Skeletal muscle tissue (tissue), 4 donors: ENCODE data around the gene DIP2C. TPM values are rescaled to one million over a fixed set of nuclear protein-coding genes. Genes with fewer than 3 reads are reported as not detected.

Experiments used
- H3K27ac ChIP-seq: one replicate; pipeline ENCODE4 v1.7.0; 2013; ENCODE audit warnings: mild to moderate bottlenecking, low read depth, low read length, inconsistent platforms
- H3K27me3 ChIP-seq, 3 donors: one replicate each; pipeline ENCODE4 v1.7.0; 2013; ENCODE audit warnings: low read length in 3 of 3; ENCODE audit not compliant: control insufficient read depth in 3 of 3, insufficient read depth in 3 of 3
- H3K36me3 ChIP-seq, 3 donors: one replicate each; pipeline ENCODE4 v1.7.0; 2013; ENCODE audit warnings: low read length in 3 of 3; ENCODE audit not compliant: control insufficient read depth in 3 of 3, insufficient read depth in 3 of 3
- H3K4me1 ChIP-seq, 3 donors: one replicate each; pipeline ENCODE4 v1.7.0; 2013; ENCODE audit warnings: low read length in 3 of 3, mild to moderate bottlenecking in 3 of 3; ENCODE audit not compliant: control insufficient read depth in 3 of 3, insufficient read depth in 3 of 3
- H3K4me3 ChIP-seq, 3 donors: one replicate each; pipeline ENCODE4 v1.7.0; 2013; ENCODE audit warnings: low read length in 3 of 3
- H3K9ac ChIP-seq, 3 donors: one replicate each; pipeline ENCODE4 v1.7.0; 2013; ENCODE audit warnings: low read length in 3 of 3, mild to moderate bottlenecking in 3 of 3, moderate library complexity in 2 of 3, low read depth in 1 of 3
- H3K9me3 ChIP-seq, 3 donors: one replicate each; pipeline ENCODE4 v1.7.0; 2013; ENCODE audit warnings: low read length in 3 of 3; ENCODE audit not compliant: control insufficient read depth in 3 of 3
- total RNA-seq: library from RNA; depleted of rRNA; stranded (reverse); fragments of >200 nt; gene quantifications from one replicate; pipeline ENCODE4 v1.2.3, GENCODE V29; 2014
- donor health status: Osteomylitis.

Gene DIP2C
- total RNA-seq, 1 donor from 2014 or later = 18.8 TPM

DNA sequence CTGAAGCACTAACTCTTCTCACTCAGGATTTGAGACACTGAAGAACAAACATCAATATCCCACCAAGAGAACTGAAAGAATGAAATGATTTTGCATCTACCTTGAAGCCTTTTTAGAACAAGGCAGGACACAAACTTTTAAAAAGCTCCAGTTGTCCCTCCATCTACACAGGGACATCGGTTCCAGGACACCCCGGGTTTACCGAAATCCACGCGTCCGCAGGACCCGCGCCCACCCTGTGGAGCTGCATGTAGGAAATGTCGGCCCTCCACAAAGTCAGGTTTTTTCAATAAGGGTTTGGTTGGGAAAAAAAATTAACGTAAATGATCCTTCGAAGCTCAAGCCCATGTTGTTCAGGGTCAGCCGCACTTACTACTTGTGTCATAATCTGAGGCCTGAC lies 94.0 kb downstream of the DIP2C start:
- Histone ChIP-seq H3K4me1 (peaks cover 0 to 29% (median 5%) of the 10 kb centered on the region in 3 donors), H3K27me3 (no peaks in the 10 kb centered on the region), H3K9ac (no peak overlapping the region), H3K4me3 (no peak overlapping the region), H3K27ac (no peak overlapping the region), H3K36me3 (no peaks in the 10 kb centered on the region), H3K9me3 (no peaks in the 10 kb centered on the region)

DNA sequence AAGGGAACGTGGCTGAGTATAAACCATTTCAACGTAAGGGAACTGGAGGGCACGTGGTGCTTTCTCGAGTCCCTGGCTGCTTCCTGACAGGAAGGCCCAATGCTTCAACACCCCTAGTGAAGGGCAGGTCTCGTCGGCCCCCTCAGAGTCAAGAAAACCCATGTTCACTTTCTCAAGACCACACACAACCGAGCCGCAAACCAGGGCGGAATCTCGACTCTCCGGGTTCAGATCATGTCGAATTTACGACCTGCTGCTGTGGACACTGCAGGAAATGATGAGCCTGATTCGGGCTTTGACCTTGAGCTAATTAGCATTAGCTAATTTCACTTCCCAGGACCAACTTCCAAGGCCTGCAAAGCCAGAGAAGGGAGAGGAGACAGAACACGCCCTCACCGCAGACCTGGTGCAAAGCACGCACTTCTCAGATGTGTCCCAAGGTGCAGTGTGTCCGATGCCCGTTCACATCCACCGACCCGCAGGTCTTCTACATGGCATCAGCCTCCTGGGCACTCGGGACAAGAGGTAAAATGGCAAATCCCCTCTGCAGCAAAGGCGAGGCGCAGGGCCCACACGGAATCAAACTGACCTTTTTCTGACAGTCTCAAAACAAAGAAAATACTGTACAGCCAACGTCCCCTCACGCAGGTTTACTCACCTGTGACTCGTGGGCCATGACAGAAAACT lies 94.7 kb downstream of the DIP2C start:
- no peaks in the 10 kb centered on the region for H3K27me3 ChIP-seq

DNA sequence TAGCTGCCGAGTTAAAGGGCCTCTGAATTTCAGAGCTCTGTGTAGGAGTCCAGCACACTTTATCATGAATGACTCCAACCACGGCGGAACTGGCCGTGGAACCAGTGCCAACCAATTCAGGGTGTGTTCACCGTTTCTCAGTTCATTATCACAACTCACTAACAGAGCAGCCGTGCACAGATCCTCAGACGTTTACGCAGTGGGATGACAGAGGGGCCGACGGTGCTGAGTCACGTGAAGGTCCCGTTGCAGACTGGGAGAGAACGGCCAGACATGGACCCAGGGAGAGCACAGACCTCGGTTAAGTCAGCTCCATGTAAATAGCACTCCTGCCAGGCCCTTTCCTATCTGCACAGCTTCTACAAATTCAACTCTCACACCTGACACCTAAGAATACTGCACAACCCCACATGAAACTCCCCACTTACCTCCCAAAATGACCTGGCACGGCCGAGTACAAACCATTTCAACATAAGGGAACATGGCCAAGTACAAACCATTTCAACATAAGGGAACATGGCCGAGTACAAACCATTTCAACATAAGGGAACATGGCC lies 95.5 kb downstream of the DIP2C start:
- H3K36me3 ChIP-seq = no peaks in the 10 kb centered on the region
- no peak overlapping the region for H3K9ac ChIP-seq
- H3K27me3 ChIP-seq = no peaks in the 10 kb centered on the region
- H3K4me3 ChIP-seq = no peak overlapping the region
- peaks cover 2 to 29% (median 3%) of the 10 kb centered on the region in 3 donors for H3K4me1 ChIP-seq
- H3K27ac ChIP-seq = no peak overlapping the region
- no peaks in the 10 kb centered on the region for H3K9me3 ChIP-seq

More for the DNA sequence above, 94.7 kb downstream of the DIP2C start:
- Histone ChIP-seq H3K4me3 (no peak overlapping the region), H3K27ac (no peak overlapping the region), H3K4me1 (peaks cover 0 to 30% (median 3%) of the 10 kb centered on the region in 3 donors), H3K9me3 (no peaks in the 10 kb centered on the region), H3K9ac (no peak overlapping the region), H3K36me3 (no peaks in the 10 kb centered on the region)

- no peaks in the 10 kb centered on the region for H3K27me3 ChIP-seq
- no peaks in the 10 kb centered on the region for H3K9me3 ChIP-seq
- peaks cover 7 to 31% (median 8%) of the 10 kb centered on the region in 3 donors for H3K4me1 ChIP-seq
- no peak overlapping the region for H3K4me3 ChIP-seq
- no peaks in the 10 kb centered on the region for H3K36me3 ChIP-seq
- no peak overlapping the region for H3K27ac ChIP-seq
- no peak overlapping the region for H3K9ac ChIP-seq
Measured at GRCh38 chr10:593421-593820, 96.0 kb downstream of the DIP2C start.

DNA sequence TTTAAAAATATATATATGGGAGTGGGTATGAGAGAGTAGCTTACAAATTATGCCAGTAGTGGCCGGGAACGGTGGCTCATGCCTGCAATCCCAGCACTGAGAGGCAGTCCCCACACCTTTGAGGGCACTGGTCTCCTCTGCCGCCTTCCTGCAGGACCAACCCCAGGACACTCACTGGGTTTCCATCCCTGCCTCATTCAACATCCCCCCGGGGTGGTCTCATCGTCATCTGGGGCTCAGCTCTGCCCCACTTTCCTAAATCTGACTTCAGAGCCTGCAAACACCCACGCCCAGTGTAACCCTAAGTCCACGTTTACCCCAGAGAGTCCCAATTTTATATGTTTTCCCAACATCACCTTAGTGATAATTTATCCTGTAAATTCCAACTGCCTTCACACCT lies 96.5 kb downstream of the DIP2C start:
- Histone ChIP-seq H3K27ac (no peak overlapping the region), H3K4me1 (peaks cover 11 to 31% (median 12%) of the 10 kb centered on the region in 3 donors), H3K27me3 (no peaks in the 10 kb centered on the region), H3K9ac (no peak overlapping the region), H3K36me3 (no peaks in the 10 kb centered on the region), H3K4me3 (no peak overlapping the region), H3K9me3 (no peaks in the 10 kb centered on the region)

DNA sequence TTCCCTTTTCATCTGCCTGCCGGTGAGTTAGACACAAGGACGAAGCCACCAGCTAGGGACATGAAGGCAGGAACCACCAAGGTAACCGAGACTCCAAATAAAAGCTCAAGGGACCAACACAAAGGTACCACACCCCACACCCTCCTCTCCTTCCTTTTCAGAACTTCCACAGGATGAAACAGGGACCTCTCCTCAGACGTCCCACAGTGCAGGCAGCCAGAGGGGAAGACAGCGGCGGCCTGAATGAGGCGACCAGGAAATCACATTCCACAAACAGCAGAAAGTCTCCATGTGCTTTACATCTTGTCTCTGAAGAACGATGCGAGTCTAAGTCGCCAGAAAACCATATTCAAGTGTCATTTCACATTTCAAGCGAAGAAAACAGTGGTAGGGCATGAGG lies 97.8 kb downstream of the DIP2C start:
- Histone ChIP-seq H3K9ac (no peak overlapping the region), H3K27me3 (no peaks in the 10 kb centered on the region), H3K4me3 (no peak overlapping the region), H3K36me3 (no peaks in the 10 kb centered on the region), H3K4me1 (peaks cover 12 to 34% (median 13%) of the 10 kb centered on the region in 3 donors), H3K9me3 (no peaks in the 10 kb centered on the region), H3K27ac (no peak overlapping the region)

DNA sequence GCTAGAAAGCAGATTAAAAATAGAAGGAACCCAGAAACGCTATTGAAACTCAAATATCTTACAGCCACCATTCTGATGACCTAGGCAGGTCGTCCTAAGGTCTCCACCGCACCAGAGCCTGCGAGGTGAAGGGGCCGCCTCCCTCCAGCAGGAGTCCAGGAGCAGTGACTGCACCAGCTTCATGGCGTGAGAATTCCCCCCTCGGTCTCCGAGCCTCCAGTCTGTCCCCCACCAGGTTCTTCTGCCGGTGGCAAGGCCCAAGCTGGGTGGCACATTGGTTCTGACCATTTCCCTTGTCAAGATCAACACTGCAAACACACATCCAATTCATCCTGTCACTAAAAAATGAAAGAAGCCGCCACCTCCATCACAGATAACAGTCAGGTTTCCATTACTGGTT lies 98.7 kb downstream of the DIP2C start:
- no peaks in the 10 kb centered on the region for H3K27me3 ChIP-seq
- H3K4me3 ChIP-seq = no peak overlapping the region
- H3K4me1 ChIP-seq = peaks cover 15 to 39% (median 18%) of the 10 kb centered on the region in 3 donors
- no peaks in the 10 kb centered on the region for H3K36me3 ChIP-seq
- H3K27ac ChIP-seq = no peak overlapping the region
- H3K9ac ChIP-seq = no peak overlapping the region
- H3K9me3 ChIP-seq = no peaks in the 10 kb centered on the region

DNA sequence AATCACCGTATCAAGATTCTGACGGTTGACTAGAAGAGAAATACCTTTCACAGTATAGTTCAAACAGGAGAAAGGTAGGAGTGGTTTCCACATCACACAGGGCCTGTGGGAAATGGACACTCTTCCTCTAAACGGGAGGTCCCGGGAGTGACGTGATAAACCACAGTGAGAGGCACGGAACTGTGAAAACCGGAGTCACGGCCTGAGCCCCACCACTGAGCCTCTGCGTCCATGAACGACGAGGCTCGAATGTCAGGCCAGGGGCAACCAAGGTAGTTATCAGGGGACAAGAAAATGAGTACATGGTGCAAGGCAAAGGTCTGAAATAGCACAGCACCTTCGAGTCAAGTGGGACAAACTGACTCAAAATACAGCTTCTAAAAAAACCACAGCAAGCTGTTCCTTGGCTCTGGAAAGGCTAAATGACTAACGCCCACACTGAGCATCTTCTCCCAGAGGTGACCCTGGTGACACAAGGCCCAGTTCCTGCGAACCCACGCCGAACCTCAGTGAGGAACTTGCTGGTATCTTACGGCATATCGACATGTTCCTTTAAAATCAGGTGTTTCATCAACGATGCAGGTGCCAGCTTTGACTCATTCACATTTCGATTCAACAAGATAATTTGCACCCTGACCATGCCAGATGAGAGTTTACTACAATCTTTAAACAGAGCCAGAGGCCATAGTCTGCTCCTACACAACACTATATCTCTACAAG lies 99.3 kb downstream of the DIP2C start:
- no peak overlapping the region for H3K27ac ChIP-seq
- no peaks in the 10 kb centered on the region for H3K36me3 ChIP-seq
- no peak overlapping the region for H3K9ac ChIP-seq
- H3K4me1 ChIP-seq = peaks cover 15 to 39% (median 18%) of the 10 kb centered on the region in 3 donors
- no peak overlapping the region for H3K4me3 ChIP-seq
- no peaks in the 10 kb centered on the region for H3K9me3 ChIP-seq
- H3K27me3 ChIP-seq = no peaks in the 10 kb centered on the region

DNA sequence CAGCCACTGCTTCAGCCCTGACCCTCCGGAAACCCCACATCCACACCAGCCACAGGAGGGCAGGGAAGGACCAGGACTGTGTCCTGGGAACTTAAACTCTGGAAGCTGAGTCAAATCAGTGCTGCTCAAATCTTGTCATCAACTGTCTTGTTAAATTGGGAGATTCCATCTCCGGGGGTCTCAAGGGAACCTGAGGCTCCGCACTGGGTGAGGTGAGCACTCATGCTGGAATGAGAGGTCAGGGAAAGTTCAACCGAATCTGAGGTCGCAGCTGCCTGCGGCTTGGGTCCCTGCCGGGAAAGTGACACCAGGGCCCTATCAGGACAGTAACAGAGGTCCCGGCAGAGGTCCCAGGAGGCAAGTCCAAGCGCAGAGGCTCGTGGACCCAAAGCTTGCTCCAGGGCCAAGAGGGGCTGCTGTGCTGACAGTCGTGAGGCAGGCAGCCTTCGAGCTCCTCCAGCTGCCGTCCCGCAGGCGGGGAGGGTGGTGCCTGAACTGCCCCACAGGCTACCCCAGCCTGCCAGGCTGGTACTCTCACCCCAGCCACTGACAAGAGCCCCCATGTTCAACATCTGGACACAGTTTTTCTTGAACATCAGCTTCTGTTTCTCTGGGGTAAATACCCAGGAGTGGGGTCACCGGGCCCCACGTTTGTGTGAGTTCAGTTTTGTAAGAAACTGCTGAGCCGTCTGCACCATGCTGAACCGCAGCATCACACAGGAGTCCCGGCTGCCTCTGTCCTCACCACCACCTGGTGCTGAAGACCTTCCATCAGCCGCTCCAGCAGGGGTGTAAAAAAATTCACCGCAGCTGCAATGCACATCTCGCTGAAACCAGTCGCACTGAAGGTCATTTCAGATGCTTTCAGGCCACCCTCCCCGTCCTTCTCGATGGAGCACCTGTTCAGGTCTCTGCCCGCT lies 101.0 kb downstream of the DIP2C start:
- Histone ChIP-seq H3K9me3 (no peaks in the 10 kb centered on the region), H3K27ac (no peak overlapping the region), H3K27me3 (no peaks in the 10 kb centered on the region), H3K4me3 (no peak overlapping the region), H3K4me1 (peaks cover 15 to 34% (median 18%) of the 10 kb centered on the region in 3 donors), H3K9ac (peak overlapping the region in 2 of 3 donors; percentile 22 to 50), H3K36me3 (no peaks in the 10 kb centered on the region)
